CD1c-positive myeloid dendritic cell (primary cell): Measurements from ENCODE around the gene BPGM.

Experiments used
- DNase-seq: peaks from one replicate; pipeline ENCODE4 v3.0.0-alpha.2; 2016; ENCODE audit errors: extremely low spot score

Gene BPGM

DNA sequence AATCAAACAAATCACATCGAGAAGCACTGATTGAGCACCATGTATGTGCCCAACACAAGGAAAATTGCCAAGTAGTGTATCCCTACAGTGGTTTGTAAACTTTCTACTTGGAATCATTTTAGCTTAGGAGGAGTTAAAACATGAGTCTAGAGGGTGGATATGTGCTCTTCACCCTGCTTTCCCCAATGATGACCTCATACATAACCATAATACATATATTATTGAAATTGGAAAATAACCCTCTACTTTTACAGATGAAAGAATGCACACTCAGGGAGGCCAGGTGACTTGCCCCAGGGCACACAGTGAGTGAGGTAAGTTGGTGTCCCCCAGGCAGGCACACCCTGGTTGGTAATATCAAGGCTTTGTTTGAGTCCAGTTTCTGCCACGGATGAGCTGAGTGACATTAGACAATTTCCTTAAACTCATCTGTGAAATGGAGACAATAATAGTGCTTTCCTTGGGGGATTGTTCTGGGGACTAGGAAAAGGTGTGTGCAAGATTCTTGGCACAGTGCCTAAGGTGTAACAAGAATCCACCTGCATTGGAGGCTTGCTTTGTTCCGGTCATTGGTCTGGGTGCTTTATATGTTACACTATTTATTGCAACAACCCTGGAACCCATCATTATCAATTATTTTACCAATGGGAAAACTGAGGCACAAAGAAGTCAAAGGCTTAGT is 50.7 kb downstream of the BPGM start:
- DNase-seq: no peak

DNA sequence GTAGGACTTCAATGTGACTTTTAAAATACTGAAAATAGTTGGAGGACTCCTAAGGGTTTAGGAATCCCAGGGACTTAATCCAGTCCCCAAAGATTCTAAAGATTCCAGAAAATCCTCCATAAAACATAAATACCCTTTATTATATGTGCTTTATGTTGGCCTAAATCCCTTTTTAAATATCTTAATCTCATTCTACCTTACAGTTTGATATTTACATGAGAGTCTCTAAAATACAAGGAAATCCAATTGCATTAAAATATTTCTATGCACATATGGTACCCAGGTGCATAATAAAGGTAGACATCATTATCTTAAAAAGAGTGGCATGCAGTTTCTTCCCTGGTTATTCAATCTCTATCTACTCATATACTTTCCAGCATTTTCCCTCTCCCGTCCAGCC is 51.8 kb downstream of the BPGM start:
- DNase-seq: no peak

DNA sequence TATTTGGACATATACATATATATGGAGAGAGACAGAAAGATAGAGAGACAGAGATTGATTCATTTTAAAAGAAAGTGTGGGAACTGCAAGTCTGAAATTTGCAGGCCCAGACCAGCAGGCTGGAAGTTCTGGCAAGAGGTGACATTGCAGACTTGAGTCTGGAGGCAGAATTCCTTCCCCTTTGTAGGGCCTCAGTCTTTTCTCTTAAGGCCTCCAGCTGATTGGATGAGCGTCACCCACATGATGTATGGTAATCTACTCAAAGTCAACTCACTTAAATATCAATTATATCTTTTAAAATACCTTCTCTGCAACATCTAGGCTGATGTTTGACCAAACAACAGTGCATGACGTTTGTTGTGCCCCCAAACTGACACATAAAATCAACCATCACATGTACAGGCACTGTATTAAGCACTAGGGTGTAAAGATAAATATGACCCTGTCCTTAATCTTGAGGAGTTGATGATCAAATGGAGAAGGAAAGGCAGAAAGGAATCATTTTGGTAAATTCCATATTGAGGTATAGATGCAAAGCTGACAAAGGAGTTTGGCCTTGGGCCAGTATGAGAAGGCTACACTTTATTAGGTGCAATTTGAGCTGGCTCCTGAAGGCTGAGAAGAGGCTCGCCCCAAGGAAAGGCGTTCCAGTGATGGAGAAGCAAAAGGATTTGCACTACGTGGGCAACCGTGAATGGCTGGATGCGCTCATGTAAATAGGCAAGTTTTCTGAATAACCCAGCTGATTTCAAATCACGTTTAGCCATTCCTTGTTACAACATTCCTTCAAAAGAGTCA is 52.6 kb downstream of the BPGM start:
- DNase-seq: no peak

DNA sequence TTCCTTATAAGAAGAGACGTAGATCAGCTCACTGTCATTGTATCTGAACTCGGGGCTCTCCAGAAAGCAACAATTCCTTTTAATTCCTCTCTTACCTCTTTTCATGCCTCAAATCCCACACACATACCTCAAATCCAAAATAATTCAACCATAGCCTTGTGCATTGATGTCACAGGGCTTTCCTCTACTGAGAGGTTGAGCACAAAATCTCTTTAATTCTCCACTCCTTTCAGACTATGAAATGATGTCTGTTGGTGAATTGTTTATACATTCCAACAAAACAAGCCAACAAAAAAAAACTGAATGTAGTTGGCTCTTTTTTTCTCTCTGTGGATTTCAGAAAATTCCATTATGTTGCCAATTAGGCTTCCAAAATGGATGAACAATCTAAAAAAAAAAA is 53.2 kb downstream of the BPGM start:
- no peak for DNase-seq

DNA sequence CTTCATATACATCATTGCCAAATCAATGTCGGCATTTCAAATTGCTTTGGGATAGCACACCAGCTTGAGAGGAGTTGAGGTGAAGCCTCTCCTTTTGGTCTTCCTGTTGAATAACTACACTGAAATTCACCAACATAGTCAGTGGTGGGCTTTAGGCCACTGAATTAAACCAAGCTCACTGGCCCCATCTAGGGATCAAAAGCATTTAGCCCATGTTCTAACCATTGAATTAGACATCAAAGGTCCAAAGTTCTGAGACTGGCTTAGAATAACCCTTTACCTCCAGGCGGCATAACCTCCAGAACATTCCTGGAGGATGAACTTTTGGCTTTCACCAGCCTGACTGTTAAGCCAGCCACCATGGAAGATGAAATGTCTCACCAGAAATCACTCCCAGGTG is 54.6 kb downstream of the BPGM start:
- DNase-seq: no peak

DNA sequence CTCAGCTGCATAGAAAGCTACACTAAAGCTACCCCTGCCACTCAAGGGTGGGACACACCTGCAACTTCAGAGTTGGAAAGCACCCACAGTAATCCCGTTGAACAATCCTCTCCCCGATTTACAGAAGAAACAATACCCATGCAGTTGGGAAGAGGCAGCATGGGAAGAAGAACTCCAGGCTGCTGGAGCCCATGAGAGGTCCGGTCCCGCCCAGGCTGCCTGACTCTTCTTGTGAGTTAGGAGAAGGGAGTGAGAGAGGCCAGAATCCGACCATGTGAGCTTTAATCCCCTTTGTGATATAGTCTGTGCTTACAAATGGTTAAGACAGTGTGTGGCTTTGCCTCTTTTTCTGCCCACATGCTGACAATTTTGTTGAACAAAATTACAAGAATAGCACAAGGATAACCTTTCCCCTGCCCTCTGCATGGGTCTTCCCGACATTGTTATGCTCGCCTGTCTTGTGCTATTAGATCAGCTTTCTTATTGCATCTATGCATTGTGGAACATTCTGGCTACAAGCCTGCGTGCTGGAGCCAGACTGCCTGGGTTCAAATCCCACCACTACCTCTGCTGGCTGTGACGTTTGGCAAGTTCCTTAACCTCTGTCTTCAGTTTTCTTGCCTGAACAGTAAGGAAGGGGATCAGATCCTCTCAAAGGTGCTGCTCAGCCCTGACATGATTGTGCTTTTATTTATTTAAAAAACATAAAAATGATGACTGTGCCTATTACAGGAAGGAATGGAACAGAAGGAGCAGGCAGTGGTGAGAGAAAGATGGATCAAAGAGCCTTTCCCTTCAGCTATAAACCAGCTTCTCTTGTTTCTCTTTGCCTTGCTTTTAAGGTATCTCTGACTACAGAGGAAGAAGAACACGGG is 56.0 kb downstream of the BPGM start:
- DNase-seq: no peak

DNA sequence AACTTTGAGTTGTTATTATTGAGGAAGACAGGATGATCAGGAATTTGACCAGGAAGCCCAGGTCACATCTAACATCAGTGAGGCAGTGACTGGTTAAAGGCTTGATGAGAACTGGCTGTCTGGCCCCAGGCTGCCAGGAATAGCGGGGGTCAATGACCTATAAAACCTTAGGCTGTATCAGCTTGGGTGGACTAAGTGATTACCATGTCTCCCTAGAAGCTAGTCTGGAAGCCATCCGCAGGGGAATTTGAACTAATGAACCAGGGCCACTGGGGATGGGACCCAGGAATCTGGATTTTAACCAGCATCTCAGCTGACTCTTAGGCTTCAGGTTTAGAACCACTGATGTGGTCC is 56.6 kb downstream of the BPGM start:
- no peak for DNase-seq

DNA sequence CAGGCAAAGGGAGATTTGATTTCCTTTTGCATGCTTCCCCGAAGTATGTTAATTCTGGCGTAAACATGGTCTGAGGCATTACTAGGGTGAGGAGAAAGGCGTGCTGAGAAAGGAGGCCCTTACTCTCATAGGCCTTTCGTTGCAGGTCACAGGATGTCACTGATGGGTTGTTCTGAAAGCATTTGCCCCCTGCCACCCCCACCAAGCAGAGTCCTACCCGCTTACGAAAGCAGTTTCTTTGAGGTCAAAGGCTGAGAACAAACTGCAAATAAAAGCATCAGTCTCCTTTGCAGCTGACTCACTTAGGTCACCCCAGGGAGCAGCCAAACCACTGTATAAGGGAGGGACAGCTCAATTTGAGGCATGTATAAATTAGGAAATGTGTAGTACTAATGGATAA is 57.1 kb downstream of the BPGM start:
- DNase-seq: no peak

DNA sequence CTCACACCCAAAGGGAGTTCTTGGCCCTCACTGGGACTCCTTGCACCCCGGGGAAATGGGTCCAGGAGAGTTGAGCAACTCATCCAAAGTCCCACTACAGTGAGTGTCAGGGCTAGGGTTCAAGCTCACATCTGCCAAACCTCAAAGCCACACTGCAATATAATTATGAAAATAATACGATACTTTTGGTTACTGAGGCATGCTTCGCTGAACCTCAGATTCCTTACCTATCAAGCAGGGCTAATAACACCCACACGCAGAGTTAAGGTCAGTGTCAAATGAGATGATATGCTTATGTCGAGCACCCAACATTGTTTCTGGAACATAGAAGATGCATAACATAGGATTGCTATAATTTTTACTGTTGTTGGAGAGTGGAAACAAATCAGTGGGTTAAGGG is 58.2 kb downstream of the BPGM start:
- no peak for DNase-seq

DNA sequence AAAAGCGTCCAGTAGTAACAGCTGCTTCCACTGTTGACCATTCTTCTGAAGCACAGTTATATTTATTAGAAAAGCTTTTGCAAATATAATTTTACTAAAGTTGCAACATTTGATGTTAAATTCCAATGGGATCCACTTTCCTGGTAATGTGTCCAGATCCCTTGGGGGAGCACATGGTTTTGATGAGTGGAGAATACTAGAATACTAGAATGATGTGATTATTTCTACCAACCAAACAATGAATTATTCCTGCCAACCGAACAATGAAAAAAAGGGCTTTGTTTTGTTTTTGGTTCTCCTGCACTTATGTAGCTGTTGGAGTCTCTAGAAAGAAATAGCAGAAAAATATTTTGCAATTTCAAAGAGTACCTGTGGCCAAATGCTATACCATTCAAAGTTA is 59.1 kb downstream of the BPGM start:
- DNase-seq: no peak

DNA sequence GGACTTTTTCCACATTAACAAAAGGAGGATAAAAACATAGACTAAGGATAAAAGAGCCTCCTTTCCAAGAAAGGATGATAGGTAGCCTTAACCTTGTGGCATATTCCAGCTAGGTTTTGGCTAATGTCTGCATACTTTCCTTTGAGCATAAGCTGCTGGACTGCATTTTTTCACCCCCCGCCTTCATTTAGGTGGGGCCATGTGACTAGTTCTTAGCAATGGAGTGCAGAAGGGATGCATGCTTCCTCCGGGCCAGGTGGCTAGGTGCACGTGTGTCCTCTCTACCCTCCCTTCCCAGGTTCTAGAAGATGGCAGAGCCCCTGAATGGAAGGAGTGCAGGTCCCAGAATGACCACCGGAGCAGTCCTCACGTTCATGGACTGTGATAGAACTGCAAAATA is 59.8 kb downstream of the BPGM start:
- no peak for DNase-seq

DNA sequence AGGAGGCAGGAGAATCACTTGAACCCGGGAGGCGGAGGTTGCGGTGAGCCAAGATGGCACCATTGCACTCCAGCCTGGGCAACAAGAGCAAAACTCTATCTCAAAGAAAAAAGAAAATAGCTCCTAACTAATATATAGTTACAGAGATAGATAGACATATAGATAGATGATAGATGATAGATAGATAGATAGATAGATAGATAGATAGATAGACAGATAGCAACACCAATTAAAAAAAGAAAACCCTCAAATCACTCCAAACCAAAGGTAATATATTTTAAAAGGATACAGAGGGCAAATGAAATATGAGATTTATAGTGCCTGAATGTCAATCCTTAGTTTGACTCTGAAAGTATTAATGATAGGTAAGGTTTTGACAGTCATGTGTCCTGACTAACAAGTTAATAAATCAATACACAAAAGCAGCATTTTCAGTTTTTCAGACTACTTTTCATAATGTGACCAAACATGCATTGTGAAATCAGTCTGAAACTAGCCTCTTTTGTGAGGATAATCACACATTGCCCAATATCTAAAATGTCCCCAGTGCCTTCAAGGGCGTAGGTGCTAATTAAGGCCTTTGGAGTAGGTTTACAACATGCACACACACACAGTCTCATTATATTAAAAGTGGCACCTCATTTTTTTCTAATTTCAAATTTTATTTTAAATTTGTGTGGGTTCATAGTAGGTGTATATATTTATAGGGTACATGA is 61.2 kb downstream of the BPGM start:
- no peak for DNase-seq

DNA sequence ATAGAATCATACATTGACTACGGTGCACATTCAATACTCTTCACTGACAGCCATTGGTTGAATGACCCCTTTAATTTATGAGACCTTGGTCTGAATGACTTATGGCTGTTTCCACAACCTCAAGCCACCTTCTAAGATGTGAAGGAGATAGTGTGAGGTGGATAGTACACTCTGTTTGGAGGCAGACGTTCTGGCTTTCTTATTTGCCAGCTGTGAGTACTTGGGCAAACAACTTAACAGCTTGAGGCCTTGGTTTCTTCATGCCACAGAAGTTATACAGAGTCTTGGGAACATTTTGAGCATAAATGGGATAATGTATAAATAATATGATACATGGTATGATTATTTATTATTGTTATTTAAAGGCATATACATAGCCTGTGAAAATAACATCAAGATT is 62.0 kb downstream of the BPGM start:
- no peak for DNase-seq

DNA sequence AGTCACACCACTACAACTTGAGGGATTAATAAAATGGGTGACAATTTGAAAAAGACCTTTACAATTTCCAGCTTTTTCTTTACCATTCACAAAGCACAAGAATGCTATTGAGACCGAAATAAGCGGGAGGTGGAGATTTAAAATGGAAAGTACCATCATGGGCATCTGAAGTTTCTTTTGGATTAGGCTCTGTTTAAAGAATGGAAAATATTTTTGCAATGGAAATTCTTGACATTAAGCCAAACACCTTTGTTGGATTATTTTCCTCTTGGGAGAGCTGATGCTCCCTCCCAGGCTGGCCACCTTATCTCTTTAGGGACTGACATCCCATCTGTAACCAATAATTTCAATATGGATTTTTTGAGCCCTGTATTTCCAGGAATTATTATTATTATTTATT is 62.5 kb downstream of the BPGM start:
- no peak for DNase-seq

DNA sequence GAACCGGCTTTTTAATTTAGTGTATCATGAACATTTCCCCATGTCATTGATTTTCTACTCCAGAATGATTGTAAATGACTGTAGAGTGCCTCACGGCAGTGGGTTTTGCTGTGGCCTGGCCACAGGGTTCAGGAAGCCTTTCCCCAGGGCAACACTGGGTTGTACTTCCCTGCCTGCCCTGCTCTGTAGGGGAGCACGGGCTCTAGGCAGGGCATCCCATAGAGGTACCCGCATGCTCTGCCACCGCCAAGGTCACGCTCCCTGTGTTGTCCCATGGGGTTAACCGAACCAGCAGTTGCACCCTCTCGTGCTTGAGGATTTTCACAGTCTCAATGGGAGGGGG is 63.8 kb downstream of the BPGM start:
- no peak for DNase-seq

DNA sequence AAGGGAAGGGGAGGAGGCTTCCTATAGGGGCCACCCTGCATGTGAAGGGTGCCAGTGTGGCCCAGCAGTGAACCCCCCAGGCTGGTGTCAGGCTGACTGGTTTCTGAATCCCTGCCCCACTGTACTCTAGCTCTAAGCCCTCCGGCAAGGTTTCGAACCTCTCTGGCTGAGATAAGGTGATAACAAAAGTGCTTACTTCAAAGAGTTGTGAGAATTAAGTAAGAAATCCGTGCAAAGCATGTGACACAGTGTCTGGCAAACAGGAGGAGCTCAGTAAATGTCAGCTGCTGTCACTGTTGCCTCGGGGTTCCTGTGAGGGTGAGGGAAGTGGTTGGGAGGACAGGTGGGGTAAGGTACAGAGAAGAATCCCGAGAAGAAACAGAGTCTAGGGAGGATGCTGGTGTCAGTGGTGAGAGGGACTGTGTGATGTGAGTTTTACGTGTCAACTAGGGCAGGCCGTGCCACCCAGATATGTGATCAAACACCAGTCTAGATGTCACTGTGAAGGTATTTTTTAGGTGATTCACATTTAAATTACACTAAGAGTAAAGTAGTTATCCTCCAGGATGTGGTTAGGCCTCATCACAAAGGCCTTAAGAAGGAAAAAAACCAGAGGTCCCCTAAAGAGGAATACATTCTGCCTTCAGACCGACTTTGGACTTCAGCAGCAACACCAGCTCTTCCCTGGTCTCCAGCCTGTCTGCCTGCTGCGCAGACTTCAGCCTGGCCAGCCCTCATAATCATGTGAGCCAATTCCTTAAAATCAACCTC is 64.4 kb downstream of the BPGM start:
- no peak for DNase-seq

DNA sequence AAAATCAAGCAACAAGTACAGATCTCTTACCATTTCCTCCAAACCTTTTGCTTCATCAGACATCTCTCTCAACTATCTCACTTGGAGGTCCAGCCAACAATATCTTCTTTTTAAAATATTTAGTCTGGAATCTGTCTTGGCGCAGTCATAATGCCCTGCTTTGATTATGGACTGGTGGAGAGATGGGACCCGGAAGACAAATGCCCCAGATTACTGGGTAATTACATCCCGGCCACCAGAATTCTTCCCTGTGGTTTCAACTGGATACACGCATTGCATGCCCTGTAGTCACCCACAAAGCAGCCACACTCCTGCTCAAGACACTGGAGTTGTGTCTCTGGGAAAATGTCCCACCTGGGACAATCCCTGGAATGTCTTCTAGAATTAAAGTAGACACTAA is 65.5 kb downstream of the BPGM start:
- no peak for DNase-seq

DNA sequence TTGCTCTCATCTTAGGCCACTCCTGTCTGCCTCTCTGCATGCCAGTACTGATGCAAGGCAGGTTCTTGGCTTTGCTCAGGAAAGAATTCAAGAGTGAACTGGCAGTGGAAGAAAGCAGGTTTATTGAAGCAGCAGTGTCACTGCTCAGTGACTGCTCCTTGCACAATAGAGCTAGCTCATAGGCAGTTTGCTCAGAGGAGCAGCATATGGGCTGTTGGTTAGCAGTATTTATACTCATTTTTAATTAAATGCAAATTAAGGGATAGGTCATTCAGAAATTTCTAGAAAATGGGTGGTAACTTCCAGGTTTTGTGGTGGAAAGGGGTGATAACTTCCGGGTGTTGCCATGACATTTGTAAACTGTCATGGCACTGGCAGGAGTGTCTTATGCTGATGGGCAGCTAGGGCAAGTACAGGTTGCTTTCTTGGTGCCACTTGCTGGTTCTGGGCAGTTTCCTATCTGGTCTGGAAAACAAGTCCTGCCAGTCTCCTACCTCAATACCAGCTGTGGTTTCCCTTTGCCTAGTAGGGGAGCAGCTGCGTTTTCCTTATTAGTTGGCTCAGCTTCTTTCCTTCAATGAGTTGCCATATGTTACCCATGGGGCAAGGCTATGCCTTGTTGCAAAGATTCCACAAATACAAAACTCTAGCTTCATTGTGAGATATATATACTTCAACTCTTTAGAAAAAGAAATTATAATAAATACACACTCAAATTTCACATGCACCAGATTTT is 68.0 kb downstream of the BPGM start:
- DNase-seq: no peak

DNA sequence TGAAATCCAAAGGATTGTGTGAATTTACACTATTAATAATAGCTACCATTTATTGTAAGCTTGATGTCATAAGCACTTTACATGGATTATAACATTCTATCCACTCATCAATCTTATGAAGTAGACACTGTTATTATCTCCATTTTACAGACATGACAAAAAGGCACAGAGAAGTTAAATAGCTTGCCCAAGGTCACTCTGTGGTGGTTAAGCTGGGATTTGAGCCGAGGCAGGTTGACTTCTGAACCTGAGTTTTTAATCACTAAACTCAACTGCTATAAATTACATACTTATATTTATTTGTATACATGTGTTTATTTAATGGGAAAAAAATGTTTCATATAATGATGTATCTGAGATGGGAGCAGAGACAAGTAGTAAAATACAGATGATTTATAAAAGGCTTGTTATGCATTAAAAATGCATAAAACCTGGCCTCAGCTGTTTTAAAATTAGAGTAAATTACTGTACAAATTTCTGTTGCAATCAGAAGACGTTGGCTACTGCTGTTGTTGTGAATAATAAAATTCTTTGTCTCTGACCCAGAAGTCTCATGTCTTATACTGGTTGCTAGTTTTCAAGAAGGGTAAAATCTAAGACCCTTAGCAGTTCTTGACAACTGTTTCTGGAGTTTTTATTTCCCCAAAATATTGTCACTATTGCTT is 71.7 kb downstream of the BPGM start:
- DNase-seq: no peak
